Adipose tissue (tissue), 3 donors: ENCODE measurements around the gene TMPRSS6. TPM values are rescaled to one million over a fixed set of nuclear protein-coding genes. Genes with fewer than 3 reads are reported as not detected.

Source experiments
- H3K27ac ChIP-seq: one replicate; pipeline ENCODE4 v1.5.1; 2013; ENCODE audit warnings: low read depth, low read length
- WGBS, 3 donors: extraction: QIAGEN DNeasy Blood & Tissue Kit; methylation state at CpG; one replicate each; pipeline ENCODE4 v1.1.7; 2013; 5-methylcytosine and 5-hydroxymethylcytosine counted together
- polyA plus RNA-seq, 3 donors: library from polyadenylated mRNA; stranded (reverse); fragments of 200-250 nt; gene quantifications; one replicate each; pipeline ENCODE4 v1.2.3, GENCODE V29; 2013
- donor health status: healthy with polysubstance abuse.
- donor health status: Bipolar disorder and iron deficiency.
- donor health status: healthy.

Gene TMPRSS6
- polyA plus RNA-seq, 3 donors, result 0.07 to 0.30 TPM; not detected in 1

- WGBS, 3 donors, result 84 to 91% (median 90%) methylated on average over 9 to 10 of the region's 10 CpGs
- no peak overlapping the region for H3K27ac ChIP-seq
Measured at GRCh38 chr22:37144180-37144554, 34.7 kb upstream of the TMPRSS6 start.

DNA sequence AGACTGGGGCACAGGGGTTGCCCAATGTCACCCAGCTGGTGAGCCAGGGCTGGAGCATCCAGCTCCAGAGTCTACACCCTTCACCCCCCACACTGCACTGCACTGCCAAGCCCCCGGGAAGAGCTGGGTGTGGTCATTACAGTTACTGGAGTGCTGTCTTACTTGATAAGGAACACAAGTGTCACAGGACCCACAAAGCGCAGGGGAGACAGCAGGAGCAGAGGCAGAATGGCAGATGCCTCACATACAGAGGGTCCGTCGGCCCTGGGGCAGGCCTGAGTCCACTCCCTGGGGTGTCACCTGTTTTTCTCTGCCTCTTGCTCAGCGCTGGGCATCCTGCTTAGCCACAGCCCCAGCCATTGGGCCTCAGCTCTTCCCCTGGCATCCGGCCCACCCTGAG lies 32.5 kb upstream of the TMPRSS6 start:
- WGBS, 3 donors, result 72 to 85% (median 72%) methylated on average over 4 to 6 of the region's 6 CpGs
- H3K27ac ChIP-seq, result no peak overlapping the region

DNA sequence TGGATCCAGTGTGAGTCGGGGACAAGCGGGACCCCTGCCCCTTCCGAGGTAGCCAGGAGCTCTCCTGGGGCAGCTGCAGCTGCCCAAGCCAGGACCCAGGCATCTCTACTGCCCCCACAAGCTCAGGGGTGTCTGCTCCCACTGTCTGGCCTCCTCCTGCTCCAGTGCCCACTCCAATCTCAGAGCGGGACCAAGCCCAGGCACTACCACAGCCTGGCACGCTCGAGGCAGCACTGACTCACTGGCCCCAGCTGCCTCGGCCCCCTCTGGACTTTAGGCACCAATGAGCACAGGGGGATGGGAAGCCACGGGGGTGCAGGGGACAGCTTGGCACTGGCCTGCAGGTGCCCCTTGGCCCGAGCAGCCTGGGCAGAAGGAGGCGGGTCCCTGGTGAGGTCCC lies 32.0 kb upstream of the TMPRSS6 start:
- 87 to 90% (median 88%) methylated on average over 10 of the region's 10 CpGs for WGBS, 3 donors
- no peak overlapping the region for H3K27ac ChIP-seq

- 85 to 91% (median 89%) methylated on average over 15 to 16 of the region's 16 CpGs for WGBS, 3 donors
- H3K27ac ChIP-seq, result no peak overlapping the region
Measured at GRCh38 chr22:37140686-37141323, 31.3 kb upstream of the TMPRSS6 start.

GRCh38 chr22:37139762-37140161 lies 30.2 kb upstream of the TMPRSS6 start:
- H3K27ac ChIP-seq, result no peak overlapping the region
- WGBS, 3 donors, result 81 to 85% (median 82%) methylated on average over 7 of the region's 7 CpGs

DNA sequence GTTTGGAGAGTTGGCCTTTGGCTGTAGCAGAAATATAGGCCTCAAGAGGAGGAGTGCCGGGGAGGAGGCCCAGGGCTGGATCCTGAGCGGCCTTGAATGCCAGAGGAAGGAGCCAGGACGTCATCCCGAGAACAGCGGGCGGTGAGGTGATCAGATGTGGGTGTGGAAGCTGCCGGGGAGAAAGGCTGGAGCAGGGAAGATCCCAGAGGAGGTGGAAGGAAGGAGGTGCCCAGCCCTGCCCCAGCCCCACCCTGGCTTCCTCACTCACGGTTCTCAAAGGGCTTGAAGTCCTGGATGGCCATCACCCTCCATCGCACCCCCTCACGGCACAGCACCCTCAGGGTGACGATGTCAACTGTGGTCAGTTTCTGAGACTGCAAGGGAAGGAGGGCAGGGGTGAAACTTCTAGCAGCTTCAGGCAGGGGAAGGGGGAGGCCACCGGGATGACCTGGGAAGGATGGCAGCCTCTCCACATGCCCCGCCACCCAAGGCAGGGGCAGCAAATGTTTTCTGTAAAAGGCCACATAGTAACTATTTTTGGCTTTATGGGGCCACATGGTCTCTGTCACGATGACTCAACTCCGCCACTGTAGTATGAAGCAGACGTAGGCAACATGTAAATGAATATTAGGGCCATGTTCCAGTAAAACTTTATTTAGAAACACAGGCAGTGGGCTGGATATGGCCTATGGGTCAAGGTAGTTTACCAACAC lies 29.5 kb upstream of the TMPRSS6 start:
- H3K27ac ChIP-seq, result no peak overlapping the region
- whole genome bisulfite sequencing, 3 donors, result 57 to 71% (median 71%) methylated on average over 15 to 16 of the region's 16 CpGs

- H3K27ac ChIP-seq, result no peak overlapping the region
- 75 to 79% (median 78%) methylated on average over 6 of the region's 6 CpGs for WGBS, 3 donors
Measured at GRCh38 chr22:37137903-37138665, 28.6 kb upstream of the TMPRSS6 start.

- no peak overlapping the region for H3K27ac ChIP-seq
- 73 to 80% (median 79%) methylated on average over 8 of the region's 8 CpGs for WGBS, 3 donors
Measured at GRCh38 chr22:37137131-37137530, 27.6 kb upstream of the TMPRSS6 start.

- no peak overlapping the region for H3K27ac ChIP-seq
- 85 to 88% (median 85%) methylated on average over 12 of the region's 12 CpGs for WGBS, 3 donors
Measured at GRCh38 chr22:37135023-37135422, 25.5 kb upstream of the TMPRSS6 start.

GRCh38 chr22:37133304-37134018 lies 23.9 kb upstream of the TMPRSS6 start:
- WGBS, 3 donors, result 71 to 72% (median 72%) methylated on average over 15 to 16 of the region's 16 CpGs
- no peak overlapping the region for H3K27ac ChIP-seq

DNA sequence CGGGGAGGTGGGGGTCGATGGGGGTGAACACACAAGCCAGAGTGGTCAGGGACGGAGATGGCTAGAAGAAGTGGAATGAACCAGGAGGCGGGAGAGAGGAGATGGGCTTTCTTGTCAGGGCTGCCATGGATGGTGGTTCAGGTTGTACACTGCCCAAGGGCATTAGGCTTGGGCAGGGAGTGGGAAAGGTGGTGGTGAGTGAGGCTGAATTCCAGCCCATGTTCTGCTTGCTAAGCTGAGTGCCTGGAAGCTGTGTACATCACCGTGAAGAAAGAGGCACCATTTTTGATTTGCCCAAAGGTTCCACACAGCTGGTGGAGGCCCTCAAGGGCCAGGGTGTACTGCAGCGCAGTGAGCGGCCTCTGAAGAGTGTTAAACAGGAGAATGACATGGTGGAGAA lies 23.3 kb upstream of the TMPRSS6 start:
- 88 to 91% (median 90%) methylated on average over 7 of the region's 7 CpGs for WGBS, 3 donors
- no peak overlapping the region for H3K27ac ChIP-seq

DNA sequence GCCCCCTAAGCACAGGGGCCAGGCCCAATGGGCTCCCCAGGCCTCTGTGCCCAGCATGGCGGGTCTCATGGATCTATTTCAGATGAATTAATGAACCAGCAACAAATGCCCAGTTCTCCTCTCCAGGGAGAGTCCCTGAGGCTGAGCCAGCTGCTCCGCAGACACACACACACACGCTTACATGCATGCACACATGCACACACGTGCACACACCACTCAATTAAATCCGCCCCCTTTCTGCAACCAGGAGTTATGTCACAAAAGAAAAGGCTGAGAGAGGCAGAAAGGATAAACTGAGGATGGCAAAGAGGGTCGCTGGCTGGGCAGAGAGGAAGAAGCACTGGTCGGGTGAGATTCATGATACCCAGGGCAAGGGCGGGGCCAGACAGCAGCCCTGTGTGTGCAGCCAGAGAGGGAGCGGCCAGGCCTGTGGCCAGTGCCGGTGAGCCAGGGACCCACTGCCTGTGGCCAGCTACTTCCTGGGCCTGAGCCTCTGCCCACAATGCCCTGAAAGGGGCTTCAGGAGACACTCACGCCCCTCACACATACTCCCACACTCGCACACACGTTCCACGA lies 20.4 kb upstream of the TMPRSS6 start:
- WGBS, 3 donors, result 80 to 86% (median 85%) methylated on average over 11 to 14 of the region's 14 CpGs
- H3K27ac ChIP-seq, result no peak overlapping the region

DNA sequence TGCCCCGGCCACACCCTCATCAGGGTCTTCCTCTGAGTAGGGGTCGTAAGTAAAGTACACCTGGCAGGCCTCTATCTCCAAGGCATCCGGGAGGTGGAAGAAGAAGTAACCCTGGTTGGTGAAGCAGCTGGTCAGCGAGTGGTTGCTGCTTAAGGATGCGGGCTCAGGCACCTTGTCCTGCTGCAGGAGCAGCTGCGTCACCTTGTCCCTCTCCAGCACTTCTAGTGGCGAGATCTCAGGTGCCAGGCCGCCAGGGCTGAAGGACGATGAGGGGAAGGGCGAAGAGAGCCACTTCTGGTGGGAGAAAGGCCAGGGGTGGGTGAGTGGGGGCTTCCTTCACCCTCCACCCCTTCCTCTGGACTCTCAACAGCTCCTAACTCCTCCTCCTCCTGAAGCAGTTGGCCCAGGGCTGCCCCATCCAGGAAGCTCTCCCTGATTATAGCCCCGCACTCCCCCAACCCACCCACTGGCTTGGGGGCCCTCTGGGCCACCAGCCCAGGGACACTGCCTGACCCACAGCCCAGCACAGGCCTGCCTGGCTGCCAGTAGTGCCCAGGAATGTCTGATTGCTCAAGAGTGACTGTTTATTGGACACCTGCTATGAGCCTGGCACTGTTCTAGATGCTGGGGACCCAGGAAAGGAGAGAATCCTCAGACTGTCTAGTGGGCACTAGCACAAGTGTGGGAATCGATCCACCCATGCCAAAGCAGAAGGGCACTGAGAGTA lies 19.2 kb upstream of the TMPRSS6 start:
- no peak overlapping the region for H3K27ac ChIP-seq
- 81 to 85% (median 83%) methylated on average over 12 of the region's 12 CpGs for WGBS, 3 donors

DNA sequence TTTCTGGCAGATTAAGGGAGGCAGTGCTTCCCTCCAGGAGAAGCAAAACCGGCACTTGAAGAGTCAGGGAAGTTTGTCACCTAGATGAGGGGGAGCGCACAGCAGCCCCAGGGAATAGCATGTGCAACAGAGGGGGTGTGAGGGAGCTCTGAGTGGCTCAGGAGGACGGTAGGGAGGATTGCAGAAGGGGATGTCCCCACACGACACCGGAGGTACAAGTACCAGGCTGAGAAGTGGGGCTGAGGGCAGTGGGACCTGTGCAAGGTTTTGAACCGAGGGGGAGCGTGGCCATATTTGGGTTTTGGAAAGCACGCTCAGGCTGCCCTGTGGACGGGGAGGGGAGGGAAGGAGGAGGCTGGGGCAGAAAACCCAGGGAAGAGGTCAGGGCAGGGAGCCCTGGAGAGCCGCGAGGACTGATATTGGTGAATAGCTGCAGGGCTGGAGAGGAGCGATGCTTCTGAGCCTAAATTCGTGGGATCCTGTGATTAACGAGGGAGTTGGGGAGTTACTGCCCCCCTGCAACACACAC lies 17.9 kb upstream of the TMPRSS6 start:
- 56 to 69% (median 57%) methylated on average over 13 to 14 of the region's 14 CpGs for WGBS, 3 donors
- no peak overlapping the region for H3K27ac ChIP-seq

- 70 to 83% (median 73%) methylated on average over 5 of the region's 5 CpGs for WGBS, 3 donors
Measured at GRCh38 chr22:37126882-37127281, 17.4 kb upstream of the TMPRSS6 start.

DNA sequence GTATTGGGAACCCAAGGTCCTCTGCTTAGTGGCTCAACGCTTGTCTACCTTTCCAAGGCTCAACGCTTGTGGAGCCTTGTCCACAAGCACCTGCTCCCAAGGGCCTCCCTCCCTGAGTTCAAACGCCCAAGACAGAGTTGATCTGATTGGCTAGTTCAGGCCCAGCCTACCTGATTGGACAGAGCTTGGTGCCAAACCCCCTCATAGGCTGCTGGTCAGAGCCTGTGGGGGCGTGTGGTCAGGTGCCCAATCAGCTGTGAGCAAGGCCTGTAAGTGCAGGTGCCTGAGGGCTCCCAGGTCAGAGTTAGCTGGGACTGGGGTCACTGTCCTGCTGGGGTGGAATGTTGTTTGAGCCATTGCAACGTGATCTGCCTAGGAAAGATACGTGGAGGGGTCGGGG lies 16.9 kb upstream of the TMPRSS6 start:
- H3K27ac ChIP-seq, result no peak overlapping the region
- WGBS, 3 donors, result 77 to 84% (median 80%) methylated on average over 7 of the region's 7 CpGs

More at GRCh38 chr22:37126882-37127281, 17.4 kb upstream of the TMPRSS6 start:
- H3K27ac ChIP-seq, result no peak overlapping the region

GRCh38 chr22:37123649-37124048 lies 14.1 kb upstream of the TMPRSS6 start:
- WGBS, 3 donors, result 86 to 90% (median 89%) methylated on average over 7 of the region's 7 CpGs
- no peak overlapping the region for H3K27ac ChIP-seq
